HFF-Myc (cell line): ENCODE results near the gene NFATC2.

ENCODE experiments used
- DNase-seq: peaks from one replicate; pipeline ENCODE4 v3.0.0-alpha.2; 2011; ENCODE audit warnings: low read depth; ENCODE audit errors: extremely low read depth
- H3K4me3 ChIP-seq: replicated peaks from 2 replicates; pipeline ENCODE4 v1.5.1; 2011; ENCODE audit warnings: low read depth, mild to moderate bottlenecking, control low read depth, low read length
- TF ChIP-seq, protein P1 (sequence below): IDR thresholded peaks from 2 replicates; pipeline ENCODE4 v1.5.1; 2012; ENCODE audit warnings: mild to moderate bottlenecking, low read depth, low read length, control low read depth; ENCODE audit errors: missing control alignments

The NFATC2 gene

DNA sequence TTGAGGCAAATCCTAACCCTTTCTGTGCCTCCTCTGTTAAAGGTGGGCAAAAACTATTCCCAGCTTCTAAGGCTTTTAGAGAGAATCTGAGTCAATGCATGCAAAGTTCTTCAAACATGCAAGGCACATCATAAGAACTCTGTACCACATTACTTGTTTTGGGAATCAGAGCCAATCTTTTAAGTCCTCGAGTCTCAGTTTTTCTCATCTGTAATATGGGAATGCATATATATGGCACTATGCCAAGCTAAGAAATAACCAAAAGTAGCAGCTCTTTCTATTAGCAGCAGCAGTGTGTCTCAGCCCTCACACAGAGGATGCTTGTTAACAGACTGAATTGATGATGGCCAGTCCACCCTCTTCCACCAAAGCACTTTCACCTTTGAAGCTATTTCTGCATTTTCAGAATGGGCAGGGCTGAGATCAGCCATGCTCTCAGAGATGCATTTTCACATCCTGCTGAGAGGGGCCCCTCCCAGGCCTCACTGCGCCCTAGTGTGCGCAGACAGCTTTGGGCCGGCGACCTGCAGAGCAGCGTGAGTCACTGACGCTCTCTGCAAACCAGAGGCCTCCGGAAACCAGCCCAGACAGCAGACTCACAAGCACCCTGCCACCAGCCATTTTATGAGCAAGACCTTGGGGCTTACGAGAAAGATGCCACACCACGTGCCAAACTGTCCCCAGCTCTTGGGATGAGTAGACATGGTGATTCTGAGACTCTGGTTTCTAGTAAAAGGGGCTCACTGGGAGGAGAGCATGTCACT lies 138.0 kb downstream of the NFATC2 start:
- no peak for DNase-seq
- H3K4me3 ChIP-seq, result no peak overlapping the region
- TF ChIP-seq, protein P1, sequence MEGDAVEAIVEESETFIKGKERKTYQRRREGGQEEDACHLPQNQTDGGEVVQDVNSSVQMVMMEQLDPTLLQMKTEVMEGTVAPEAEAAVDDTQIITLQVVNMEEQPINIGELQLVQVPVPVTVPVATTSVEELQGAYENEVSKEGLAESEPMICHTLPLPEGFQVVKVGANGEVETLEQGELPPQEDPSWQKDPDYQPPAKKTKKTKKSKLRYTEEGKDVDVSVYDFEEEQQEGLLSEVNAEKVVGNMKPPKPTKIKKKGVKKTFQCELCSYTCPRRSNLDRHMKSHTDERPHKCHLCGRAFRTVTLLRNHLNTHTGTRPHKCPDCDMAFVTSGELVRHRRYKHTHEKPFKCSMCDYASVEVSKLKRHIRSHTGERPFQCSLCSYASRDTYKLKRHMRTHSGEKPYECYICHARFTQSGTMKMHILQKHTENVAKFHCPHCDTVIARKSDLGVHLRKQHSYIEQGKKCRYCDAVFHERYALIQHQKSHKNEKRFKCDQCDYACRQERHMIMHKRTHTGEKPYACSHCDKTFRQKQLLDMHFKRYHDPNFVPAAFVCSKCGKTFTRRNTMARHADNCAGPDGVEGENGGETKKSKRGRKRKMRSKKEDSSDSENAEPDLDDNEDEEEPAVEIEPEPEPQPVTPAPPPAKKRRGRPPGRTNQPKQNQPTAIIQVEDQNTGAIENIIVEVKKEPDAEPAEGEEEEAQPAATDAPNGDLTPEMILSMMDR, result no peak

DNA sequence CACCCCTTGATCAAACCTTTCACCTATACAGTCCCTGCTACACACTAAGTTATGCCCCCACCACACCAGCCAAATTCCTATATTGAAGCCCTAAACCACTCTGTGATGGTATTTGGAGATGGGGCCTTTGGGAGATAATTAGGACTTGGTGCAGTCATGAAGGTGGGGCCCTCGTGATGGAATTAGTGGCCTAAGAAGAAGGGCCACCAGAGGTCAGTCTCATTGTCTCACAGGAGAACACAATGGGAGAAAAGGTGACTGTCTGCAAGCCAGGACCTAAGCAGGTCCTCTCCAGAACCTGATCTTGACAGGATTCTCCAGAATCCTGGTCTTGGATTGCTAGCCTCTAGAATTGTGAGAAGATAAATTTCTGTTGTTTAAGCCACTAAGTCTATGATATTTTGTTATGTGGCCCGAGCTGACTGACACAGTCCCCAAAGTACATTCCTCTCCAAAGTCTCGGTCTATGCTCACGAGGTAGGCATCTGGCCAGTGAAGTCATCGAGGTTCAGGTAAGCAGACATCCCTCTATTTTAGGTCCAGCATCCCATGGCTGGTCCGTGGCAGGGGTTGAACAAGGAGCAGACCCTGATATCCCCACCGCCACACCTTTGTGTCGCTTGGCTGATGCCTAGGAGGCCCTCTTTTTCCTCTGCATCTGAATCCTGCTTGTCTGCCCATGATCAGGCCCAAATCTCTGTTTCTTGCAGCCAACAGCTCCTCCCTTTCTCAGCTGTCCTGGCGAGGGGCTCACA lies 138.9 kb downstream of the NFATC2 start:
- TF ChIP-seq, protein P1, result no peak
- H3K4me3 ChIP-seq, result no peak overlapping the region

DNA sequence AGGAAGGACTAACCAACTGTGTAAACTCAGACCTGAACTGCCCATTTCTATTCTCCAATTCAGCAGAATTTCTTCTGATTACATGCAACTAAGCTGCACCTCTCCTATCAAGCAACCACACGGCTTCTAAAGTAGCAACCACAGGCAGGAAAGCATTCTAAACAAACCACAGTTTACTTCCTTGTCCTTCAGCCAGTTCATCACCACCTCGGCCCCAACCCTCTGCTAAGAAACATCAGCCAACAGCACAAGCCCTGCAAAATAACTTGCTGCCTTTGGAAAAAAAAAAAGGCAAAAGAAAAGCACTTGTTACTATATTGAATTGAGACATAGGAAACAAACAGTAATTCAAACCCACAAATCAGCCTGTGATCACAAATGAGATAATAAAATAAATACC lies 140.3 kb downstream of the NFATC2 start:
- TF ChIP-seq, protein P1, result no peak
- H3K4me3 ChIP-seq, result no peak overlapping the region
- DNase-seq, result no peak

More for the DNA sequence above, 138.9 kb downstream of the NFATC2 start:
- no peak for DNase-seq

DNA sequence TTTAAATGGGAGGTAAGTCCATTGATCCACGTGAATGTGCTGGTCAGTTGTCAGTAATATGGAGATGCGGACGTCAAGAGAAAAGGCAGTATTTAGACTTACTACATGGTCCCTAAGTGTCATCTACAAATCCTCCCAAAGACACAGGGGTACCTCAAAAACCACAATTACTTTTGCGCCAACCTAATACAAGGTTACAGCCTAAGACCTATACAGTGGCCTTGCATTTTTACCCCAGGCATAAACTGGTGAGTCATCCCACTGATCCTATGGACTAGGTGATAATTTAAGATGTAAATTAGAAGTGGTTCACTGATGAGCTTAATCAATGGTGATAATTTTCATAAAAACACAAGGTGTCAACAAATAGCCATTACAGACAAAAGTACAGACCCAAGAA lies 141.0 kb downstream of the NFATC2 start:
- TF ChIP-seq, protein P1, result no peak
- H3K4me3 ChIP-seq, result no peak overlapping the region
- DNase-seq, result no peak

DNA sequence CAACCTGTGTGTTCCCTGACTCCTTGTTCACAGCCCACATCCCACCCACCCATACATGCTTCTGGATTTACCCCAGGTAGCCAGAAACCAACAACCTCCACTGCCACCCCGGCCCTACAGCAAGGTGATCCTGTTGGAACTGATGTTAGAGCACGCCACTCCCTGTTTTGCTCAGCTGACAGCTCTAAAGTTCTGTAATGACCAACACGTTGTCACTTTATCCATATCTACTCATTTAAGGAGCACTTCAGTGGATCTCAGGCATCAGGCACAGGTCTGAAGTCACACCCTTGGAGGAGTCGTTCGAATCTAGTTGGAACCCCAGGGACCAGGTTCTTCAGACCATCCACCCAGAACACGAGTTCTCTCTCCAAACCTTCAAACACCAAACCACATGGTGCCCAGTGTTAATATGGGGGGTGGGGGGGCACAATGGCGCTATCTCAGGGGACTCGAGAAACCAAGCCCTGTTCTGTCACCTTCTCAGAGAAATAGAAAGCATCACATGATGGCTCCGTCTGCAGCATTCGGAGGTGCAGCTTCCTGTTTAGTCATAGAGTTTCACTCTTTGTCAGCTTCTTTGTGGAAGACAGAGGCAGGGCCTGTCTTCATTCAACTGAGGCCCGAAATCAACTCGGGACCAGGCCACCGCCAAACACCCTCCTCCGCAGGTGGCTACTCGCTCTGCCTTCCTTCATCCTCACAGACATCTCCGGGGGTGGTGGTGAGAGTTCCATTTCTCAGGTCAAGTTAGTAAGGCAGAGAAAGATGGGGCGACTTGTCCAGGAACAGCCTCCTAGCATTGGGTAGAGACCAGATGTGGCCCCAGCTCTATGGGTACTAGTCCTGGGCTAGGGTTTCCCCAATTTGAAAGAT lies 142.2 kb downstream of the NFATC2 start:
- no peak for DNase-seq
- H3K4me3 ChIP-seq, result no peak overlapping the region

More for the DNA sequence above, 142.2 kb downstream of the NFATC2 start:
- TF ChIP-seq, protein P1, result no peak
